Medulla oblongata (tissue), 1 donor: ENCODE measurements around the gene ZNF555.
"Not testable (repeated sequence)": the region's sequence is repeated elsewhere in the genome, so short reads cannot be mapped to it uniquely, and the experiment has no call there.

Experiments used
- DNase-seq: peaks from one replicate; pipeline ENCODE4 v3.0.0-alpha.2; 2015; ENCODE audit errors: extremely low spot score

Gene ZNF555

GRCh38 chr19:2807379-2808128, 33.7 kb upstream of the ZNF555 start:
- no peak for DNase-seq

- no peak for DNase-seq
These were observed 32.9 kb upstream of the ZNF555 start for GRCh38 chr19:2808129-2808941.

- no peak for DNase-seq
These were observed 31.7 kb upstream of the ZNF555 start for GRCh38 chr19:2809387-2810140.

- DNase-seq = no peak
These were observed 30.9 kb upstream of the ZNF555 start for GRCh38 chr19:2810141-2811091.

- no peak for DNase-seq
These were observed 30.0 kb upstream of the ZNF555 start for GRCh38 chr19:2811221-2811722.

- no peak for DNase-seq
These were observed 29.4 kb upstream of the ZNF555 start for GRCh38 chr19:2811735-2812413.

GRCh38 chr19:2812414-2813234, 28.7 kb upstream of the ZNF555 start:
- no peak for DNase-seq

- DNase-seq = peak; percentile 7
These were observed 27.8 kb upstream of the ZNF555 start for GRCh38 chr19:2813235-2814160.

- no peak for DNase-seq
These were observed 26.8 kb upstream of the ZNF555 start for GRCh38 chr19:2814426-2814825.

GRCh38 chr19:2815191-2815614, 26.1 kb upstream of the ZNF555 start:
- DNase-seq = no peak

GRCh38 chr19:2815923-2816322, 25.4 kb upstream of the ZNF555 start:
- no peak for DNase-seq

GRCh38 chr19:2816641-2817040, 24.6 kb upstream of the ZNF555 start:
- DNase-seq = no peak

GRCh38 chr19:2817237-2817829, 23.9 kb upstream of the ZNF555 start:
- DNase-seq = not testable (repeated sequence)

GRCh38 chr19:2819540-2820111, 21.6 kb upstream of the ZNF555 start, which contains the start of gene ZNF554:
ZNF554 (plus strand) TSS chr19:2819868; CDS start chr19:2820072, 204 bp downstream.
- DNase-seq = peak; percentile 95

GRCh38 chr19:2820112-2820702, 21.1 kb upstream of the ZNF555 start:
- no peak for DNase-seq

- DNase-seq = no peak
These were observed 18.4 kb upstream of the ZNF555 start for GRCh38 chr19:2822846-2823245.

- DNase-seq = no peak
These were observed 17.6 kb upstream of the ZNF555 start for GRCh38 chr19:2823646-2824045.
